ENCODE measurements around the gene C8A.

C8A gene

DNA sequence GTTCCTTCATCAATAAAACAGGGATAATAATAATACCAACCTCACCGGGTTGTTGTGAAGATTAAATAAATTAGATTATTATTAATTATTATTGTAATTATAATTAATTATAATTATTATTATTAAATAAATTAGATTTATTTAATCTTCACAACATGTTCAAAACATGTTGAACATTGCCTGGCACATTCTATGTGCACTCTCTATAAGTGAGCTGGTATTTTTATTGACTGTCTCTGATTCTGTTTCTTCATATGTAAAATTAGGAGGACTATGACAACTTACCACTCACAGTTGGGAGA is 112.1 kb downstream of the C8A start:
- TF ChIP-seq TAF1 (IDR thresholded peaks at IDR 0.05; ENCODE audit: borderline replicate concordance, insufficient read depth, low read length) (no peak), FOXP2 (optimal IDR thresholded peaks at IDR 0.05; ENCODE audit: borderline replicate concordance, extremely low read depth, extremely low read length, insufficient read depth) (no peak), POLR2AphosphoS5 (IDR thresholded peaks at IDR 0.05; ENCODE audit: low read depth, low read length) (no peak), SIN3A (IDR thresholded peaks at IDR 0.05; ENCODE audit: borderline replicate concordance, insufficient read depth, low read length) (no peak)
- TF ChIP-seq, protein P1, sequence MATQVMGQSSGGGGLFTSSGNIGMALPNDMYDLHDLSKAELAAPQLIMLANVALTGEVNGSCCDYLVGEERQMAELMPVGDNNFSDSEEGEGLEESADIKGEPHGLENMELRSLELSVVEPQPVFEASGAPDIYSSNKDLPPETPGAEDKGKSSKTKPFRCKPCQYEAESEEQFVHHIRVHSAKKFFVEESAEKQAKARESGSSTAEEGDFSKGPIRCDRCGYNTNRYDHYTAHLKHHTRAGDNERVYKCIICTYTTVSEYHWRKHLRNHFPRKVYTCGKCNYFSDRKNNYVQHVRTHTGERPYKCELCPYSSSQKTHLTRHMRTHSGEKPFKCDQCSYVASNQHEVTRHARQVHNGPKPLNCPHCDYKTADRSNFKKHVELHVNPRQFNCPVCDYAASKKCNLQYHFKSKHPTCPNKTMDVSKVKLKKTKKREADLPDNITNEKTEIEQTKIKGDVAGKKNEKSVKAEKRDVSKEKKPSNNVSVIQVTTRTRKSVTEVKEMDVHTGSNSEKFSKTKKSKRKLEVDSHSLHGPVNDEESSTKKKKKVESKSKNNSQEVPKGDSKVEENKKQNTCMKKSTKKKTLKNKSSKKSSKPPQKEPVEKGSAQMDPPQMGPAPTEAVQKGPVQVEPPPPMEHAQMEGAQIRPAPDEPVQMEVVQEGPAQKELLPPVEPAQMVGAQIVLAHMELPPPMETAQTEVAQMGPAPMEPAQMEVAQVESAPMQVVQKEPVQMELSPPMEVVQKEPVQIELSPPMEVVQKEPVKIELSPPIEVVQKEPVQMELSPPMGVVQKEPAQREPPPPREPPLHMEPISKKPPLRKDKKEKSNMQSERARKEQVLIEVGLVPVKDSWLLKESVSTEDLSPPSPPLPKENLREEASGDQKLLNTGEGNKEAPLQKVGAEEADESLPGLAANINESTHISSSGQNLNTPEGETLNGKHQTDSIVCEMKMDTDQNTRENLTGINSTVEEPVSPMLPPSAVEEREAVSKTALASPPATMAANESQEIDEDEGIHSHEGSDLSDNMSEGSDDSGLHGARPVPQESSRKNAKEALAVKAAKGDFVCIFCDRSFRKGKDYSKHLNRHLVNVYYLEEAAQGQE (IDR thresholded peaks at IDR 0.05; ENCODE audit: insufficient read depth in 1 of 2, low read depth in 2 of 2, low read length in 2 of 2) = no peak

DNA sequence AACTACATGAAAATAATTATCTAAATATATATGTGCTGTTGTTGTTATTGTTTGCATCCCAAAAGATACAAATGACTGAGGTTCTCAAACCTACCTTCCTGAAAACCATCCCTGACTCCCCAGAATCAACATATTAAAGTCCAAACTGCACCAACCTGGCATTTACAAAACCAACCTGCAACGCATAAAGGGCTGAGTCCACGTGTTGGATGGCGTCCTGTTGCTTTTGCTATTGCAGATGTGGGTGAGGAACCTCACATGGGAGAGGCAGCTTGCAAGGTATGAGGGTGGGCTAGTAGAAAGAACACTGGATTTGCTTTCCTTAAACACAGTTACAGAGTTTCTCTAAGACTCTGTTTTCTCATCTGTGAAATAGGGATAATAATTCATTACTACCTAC is 112.8 kb downstream of the C8A start:
- TF ChIP-seq SIN3A (IDR thresholded peaks at IDR 0.05; ENCODE audit: borderline replicate concordance, insufficient read depth, low read length) (no peak), POLR2AphosphoS5 (IDR thresholded peaks at IDR 0.05; ENCODE audit: low read depth, low read length) (no peak), TAF1 (IDR thresholded peaks at IDR 0.05; ENCODE audit: borderline replicate concordance, insufficient read depth, low read length) (no peak), FOXP2 (optimal IDR thresholded peaks at IDR 0.05; ENCODE audit: borderline replicate concordance, extremely low read depth, extremely low read length, insufficient read depth) (no peak)
- TF ChIP-seq, protein P1 (IDR thresholded peaks at IDR 0.05; ENCODE audit: insufficient read depth in 1 of 2, low read depth in 2 of 2, low read length in 2 of 2) = no peak

Measured in PFSK-1 (cell line).